UCSD-AML1 (cell line): Measurements from ENCODE around the gene CDC14B.

Experiments used
- DNase-seq: peaks from one replicate; lab custom pipeline; 2025; ENCODE audit not compliant: unreplicated experiment; lab: John Stamatoyannopoulos, UW

Gene CDC14B

DNA sequence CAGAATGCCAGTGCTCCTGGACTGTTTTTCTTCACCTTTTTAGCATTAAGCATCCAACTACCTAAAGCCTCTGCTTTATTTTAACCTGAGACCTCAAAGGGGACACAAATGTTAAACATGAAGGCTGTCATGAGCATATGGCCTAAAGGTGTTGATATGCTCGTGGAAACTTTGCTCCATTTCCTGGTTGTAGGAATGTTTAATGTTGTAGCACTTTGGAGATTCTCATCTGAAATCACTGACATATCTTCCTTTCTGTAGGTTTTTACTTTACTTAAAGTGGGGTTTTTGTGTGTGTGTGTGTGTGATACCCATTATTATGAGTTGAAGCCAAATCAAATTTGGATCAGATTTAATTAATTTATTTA is 132.6 kb downstream of the CDC14B start:
- no peak for DNase-seq

GRCh38 chr9:96486386-96487028 is 133.1 kb downstream of the CDC14B start:
- no peak for DNase-seq

DNA sequence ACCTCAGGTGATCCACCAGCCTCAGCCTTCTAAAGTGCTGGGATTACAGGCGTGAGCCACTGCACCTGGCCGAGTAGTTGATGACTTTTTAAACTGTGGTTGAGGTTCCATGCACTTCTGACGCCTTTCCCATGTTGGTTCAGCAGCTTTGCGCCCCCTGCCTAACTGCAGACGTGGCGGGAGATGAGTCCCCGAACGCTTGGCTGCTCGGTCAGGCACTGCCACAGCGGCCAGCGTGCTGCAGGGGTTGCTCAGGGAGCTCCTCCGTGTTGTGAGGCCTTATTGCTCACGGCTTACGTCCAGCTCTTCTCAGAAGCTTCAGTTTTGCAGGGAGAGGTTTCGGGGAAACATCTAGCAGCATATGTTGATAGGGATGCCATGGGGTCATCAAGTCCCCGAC is 134.4 kb downstream of the CDC14B start:
- DNase-seq, result no peak

- no peak for DNase-seq
These were observed 135.1 kb downstream of the CDC14B start for GRCh38 chr9:96484521-96484931.

DNA sequence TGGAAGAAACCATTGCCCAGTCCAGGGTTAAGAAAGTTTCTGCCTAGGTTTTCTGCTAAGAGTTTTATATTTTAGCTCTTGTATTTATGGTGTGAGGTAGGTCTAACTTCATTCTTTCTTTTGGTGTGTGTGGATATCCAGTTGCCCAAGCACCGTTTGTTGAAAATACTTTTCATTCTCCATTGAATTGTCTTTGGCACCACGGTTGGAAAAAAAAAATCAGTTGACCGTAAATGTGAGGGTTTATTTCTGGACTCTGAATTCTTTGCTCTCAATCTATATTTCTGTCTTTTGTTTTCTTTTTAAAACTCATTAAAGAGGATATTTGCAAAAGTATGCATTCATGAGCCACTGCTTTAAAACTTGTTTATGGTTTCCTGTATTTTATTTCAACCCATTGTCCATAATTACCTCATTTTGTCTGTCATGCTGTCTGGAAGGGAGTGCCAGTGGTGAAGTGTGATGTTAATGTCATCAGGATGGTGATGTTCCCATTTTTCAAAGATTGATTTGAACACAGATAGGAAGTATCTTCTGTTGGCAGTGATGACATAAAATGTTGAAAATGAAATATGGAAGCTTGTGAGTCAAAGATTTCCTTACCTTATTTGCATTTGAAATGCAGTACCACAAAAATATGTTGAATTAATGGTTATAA is 135.8 kb downstream of the CDC14B start:
- DNase-seq, result no peak

GRCh38 chr9:96483197-96483596 is 136.4 kb downstream of the CDC14B start:
- no peak for DNase-seq

- no peak for DNase-seq
These were observed 137.2 kb downstream of the CDC14B start for GRCh38 chr9:96482476-96482875.

DNA sequence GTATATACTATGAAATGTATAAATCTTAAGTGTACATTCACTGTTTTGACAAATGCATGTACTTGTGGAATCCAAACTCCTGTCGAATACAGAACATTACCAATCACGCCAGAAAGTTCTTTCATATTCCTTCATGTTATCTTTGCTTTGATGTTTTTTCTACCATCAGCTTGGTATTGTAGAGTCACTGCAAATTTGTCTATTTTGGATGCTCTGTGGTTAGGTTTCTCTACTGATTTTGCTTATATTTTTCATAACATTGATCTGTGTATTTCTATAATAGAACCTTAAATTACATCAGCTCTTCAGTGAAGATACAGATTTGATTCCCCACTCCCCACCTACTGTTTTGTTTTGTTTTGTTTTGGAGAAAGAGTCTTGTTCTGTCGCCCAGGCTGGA is 138.9 kb downstream of the CDC14B start:
- DNase-seq, result no peak

- DNase-seq, result no peak
These were observed 140.7 kb downstream of the CDC14B start for GRCh38 chr9:96478829-96479371.

GRCh38 chr9:96476591-96476990 is 143.1 kb downstream of the CDC14B start:
- no peak for DNase-seq

- DNase-seq, result no peak
These were observed 143.6 kb downstream of the CDC14B start for GRCh38 chr9:96476013-96476412.

DNA sequence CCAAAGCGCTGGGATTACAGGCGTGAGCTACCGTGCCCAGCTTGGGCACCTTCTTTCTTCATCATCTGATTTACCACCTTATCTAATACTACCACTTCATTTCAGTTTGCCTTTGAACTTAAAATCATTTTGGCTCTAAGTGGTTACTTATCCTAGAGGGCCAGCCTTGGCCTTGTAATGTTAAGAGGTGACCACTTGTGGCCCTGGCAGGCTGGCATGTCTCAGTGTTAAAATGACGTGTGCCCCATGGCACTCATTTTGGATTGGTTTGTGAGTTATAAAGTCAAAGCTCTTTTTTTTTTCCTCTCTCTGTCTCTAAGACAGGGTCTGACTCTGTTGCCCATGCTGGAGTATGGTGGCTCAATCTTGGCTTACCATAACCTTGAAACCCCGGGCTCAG is 151.9 kb downstream of the CDC14B start:
- no peak for DNase-seq

GRCh38 chr9:96464426-96464825 is 155.2 kb downstream of the CDC14B start:
- DNase-seq, result no peak

- DNase-seq, result no peak
These were observed 157.1 kb downstream of the CDC14B start for GRCh38 chr9:96462541-96462940.

DNA sequence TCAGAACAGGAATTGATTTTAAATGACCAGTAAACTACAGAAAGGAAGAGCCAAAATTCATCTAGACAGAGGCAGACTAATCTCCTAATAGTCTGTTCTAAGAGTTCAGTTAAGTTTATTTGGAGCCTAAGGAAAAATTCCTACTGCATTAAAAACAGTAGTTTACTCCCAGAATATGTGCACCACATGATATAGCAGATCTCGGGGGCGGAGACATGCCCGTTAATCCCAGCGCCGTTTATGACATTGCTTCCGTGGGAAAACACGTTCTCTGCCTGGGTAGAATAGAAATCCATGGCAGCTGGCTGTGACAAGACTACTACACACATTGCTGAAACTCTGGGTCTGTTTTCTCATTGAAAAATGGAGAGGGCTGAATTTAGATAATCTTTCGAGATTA is 158.3 kb downstream of the CDC14B start:
- no peak for DNase-seq

DNA sequence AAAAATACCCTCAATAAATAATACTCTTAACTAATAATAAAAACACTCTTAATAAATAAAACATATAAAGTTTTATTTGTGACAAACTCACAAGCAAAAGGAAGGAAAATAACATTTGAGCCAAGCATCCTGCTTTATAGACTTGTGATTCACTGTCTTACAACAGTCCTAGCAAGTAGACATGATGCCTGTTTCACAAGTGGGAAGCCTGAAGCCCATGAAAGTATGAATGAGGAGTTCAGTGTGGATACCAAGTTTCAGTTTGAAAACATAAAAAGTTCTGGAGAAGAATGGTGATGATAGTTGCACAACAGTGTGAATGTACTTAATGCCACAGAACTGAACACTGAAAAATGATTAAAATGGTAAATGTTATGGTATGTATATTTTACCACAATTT is 158.8 kb downstream of the CDC14B start:
- no peak for DNase-seq

DNA sequence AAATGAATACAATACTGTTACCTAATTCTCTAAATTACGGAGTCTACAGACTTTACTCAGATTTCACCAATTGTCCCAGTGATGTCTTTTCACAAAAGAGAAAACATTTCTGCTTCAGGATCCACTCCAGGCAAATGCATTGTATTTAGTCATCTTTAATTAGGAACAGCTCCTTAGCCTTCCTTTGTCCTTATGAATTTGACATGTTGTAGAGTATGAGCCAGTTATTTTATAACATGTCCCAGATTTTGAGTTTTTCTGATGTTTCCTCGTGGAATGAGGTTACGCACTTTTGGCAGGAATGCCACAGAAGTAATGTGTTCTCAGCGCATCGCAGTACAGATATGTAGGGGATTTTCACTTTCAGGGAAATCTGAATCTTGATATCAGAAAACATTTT is 159.2 kb downstream of the CDC14B start:
- no peak for DNase-seq

GRCh38 chr9:96459268-96460007 is 160.2 kb downstream of the CDC14B start:
- DNase-seq, result no peak

- no peak for DNase-seq
These were observed 161.4 kb downstream of the CDC14B start for GRCh38 chr9:96458226-96458625.

GRCh38 chr9:96457266-96457665 is 162.4 kb downstream of the CDC14B start:
- DNase-seq, result no peak

- no peak for DNase-seq
These were observed 166.0 kb downstream of the CDC14B start for GRCh38 chr9:96453625-96454024.
